Glomerular visceral epithelial cell (primary cell): ENCODE data around the gene ITGB8.
"Not testable (repeated sequence)": the region's sequence is repeated elsewhere in the genome, so short reads cannot be mapped to it uniquely, and the experiment has no call there.

Experiments used
- DNase-seq: peaks from one replicate; pipeline ENCODE4 v3.0.0-alpha.2; 2016; ENCODE audit errors: extremely low spot score

Gene ITGB8

GRCh38 chr7:20330239-20330927, at the start of gene ITGB8:
Gene ITGB8 (plus strand): TSS chr7:20330900. CDS start chr7:20331807, 907 bp downstream.
- DNase-seq: peak; percentile 94

GRCh38 chr7:20282959-20283358, 47.7 kb upstream of the ITGB8 start:
- DNase-seq: no peak

GRCh38 chr7:20283385-20283784, 47.3 kb upstream of the ITGB8 start:
- no peak for DNase-seq

- DNase-seq: no peak
These were observed 46.5 kb upstream of the ITGB8 start for GRCh38 chr7:20284003-20284770.

- DNase-seq: no peak
These were observed 45.9 kb upstream of the ITGB8 start for GRCh38 chr7:20284771-20285143.

- DNase-seq: no peak
These were observed 43.4 kb upstream of the ITGB8 start for GRCh38 chr7:20287317-20287716.

GRCh38 chr7:20288036-20288435, 42.7 kb upstream of the ITGB8 start:
- no peak for DNase-seq

- no peak for DNase-seq
These were observed 40.1 kb upstream of the ITGB8 start for GRCh38 chr7:20290505-20291111.

- DNase-seq: no peak
These were observed 37.4 kb upstream of the ITGB8 start for GRCh38 chr7:20293336-20293735.

- DNase-seq: no peak
These were observed 34.3 kb upstream of the ITGB8 start for GRCh38 chr7:20296444-20296843.

- DNase-seq: no peak
These were observed 33.8 kb upstream of the ITGB8 start for GRCh38 chr7:20296901-20297300.

GRCh38 chr7:20298486-20298901, 32.2 kb upstream of the ITGB8 start:
- no peak for DNase-seq

GRCh38 chr7:20299145-20299544, 31.6 kb upstream of the ITGB8 start:
- no peak for DNase-seq

GRCh38 chr7:20299647-20300312, 30.9 kb upstream of the ITGB8 start:
- peak; percentile 18 for DNase-seq

- no peak for DNase-seq
These were observed 29.3 kb upstream of the ITGB8 start for GRCh38 chr7:20301311-20301939.

- not testable (repeated sequence) for DNase-seq
These were observed 28.4 kb upstream of the ITGB8 start for GRCh38 chr7:20302300-20302699.

- DNase-seq: no peak
These were observed 27.8 kb upstream of the ITGB8 start for GRCh38 chr7:20302891-20303290.

GRCh38 chr7:20304366-20304765, 26.3 kb upstream of the ITGB8 start:
- no peak for DNase-seq

GRCh38 chr7:20305726-20306125, 25.0 kb upstream of the ITGB8 start:
- DNase-seq: no peak

- peak; percentile 21 for DNase-seq
These were observed 24.3 kb upstream of the ITGB8 start for GRCh38 chr7:20306180-20306946.

GRCh38 chr7:20307119-20307518, 23.6 kb upstream of the ITGB8 start:
- DNase-seq: peak; percentile 44
